HG02852 (cell line): ENCODE results near the gene CNTFR.

ENCODE experiments used
- ATAC-seq: cut with Tn5 transposase; IDR thresholded peaks from one replicate; pipeline ENCODE4 v1.9.1; 2021; ENCODE audit warnings: mild to moderate bottlenecking, moderate library complexity; ENCODE audit not compliant: unreplicated experiment

The CNTFR gene

DNA sequence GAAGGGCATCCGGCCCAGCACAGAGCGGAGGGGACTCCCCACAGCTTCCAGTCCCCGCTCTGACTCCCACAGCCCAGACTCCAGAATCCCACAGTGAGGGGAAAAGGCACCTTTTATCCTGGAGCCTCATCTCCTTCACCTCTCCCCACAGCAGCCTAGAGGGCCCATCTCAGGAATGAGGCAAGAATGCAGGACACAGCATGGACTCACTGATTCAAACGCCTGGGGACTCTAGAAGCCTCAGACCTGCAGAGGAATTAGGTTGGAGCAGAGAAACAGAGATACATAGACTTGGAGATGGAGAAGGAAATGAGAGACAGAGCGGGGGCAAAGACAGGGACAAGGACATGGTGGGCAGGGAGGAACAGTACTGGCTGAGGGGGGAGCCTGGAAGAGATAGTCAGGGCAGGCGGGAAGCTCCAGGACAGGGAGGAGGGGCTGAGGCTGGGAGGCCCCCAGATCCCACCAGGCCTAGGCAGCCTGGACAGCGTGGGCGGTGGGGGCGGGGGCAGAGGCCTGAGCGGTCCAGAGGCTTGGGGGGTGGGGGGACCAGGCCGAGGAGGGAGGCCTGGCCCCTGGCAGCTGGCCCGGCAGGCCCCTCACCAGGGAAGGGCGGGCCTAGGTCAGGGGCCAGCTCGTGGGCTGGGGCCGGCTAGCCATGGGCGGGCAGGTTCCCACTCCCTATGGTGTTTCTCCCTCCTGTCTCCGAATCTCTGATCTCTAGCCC lies 15.8 kb downstream of the CNTFR start:
- no peak for ATAC-seq

DNA sequence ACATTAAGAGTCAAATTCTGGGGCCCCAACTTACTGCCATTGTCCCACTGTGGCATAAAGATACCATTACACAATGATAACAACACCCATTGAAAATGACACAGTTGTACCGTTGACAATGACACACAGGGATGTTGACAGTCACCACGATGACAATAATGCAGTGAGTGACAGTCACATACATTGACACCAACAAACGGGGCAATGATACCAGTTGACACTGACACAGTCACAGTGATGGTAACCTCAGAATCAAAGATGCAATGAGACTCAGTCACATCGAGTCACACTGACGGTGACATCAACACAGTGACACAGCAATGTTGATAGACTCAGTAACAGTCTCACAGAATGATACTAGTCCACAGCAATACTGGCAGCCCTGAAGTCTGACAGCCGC lies 16.9 kb downstream of the CNTFR start:
- ATAC-seq: no peak

DNA sequence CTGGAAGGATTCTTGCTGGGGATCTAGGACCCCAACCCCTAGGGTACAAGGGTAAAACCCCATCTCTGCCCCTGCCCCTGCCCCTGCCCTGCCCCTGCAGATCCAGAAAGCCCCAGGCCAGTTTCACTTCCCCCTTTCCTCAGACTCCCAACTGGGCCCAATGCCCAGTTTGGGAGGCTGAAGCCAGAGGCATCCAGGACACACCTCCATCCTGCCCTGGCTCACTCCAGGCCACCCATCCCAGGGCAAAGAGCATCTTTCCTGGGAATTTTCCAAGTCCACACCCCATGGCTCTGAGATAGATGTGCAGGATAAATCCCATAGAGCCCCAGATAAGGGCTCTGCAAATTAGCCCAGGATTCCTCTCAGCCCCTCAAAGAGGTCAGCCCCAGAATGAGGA lies 17.4 kb downstream of the CNTFR start:
- no peak for ATAC-seq

DNA sequence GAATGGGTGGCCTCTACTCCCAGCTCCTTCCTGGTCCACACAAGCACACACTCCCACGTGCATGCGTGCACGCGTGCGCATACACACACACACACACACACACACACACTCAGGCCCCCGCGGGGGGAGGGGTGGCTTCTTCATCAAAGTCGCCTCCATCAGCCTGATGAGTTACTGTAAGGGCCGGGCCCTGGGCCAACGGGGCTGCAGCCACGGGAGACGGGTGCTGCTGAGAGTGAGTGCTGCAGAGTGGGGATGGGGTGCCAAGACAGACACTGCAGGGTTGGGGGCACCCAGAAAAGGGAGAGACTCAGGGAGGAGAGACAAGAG lies 18.1 kb downstream of the CNTFR start:
- ATAC-seq: no peak

DNA sequence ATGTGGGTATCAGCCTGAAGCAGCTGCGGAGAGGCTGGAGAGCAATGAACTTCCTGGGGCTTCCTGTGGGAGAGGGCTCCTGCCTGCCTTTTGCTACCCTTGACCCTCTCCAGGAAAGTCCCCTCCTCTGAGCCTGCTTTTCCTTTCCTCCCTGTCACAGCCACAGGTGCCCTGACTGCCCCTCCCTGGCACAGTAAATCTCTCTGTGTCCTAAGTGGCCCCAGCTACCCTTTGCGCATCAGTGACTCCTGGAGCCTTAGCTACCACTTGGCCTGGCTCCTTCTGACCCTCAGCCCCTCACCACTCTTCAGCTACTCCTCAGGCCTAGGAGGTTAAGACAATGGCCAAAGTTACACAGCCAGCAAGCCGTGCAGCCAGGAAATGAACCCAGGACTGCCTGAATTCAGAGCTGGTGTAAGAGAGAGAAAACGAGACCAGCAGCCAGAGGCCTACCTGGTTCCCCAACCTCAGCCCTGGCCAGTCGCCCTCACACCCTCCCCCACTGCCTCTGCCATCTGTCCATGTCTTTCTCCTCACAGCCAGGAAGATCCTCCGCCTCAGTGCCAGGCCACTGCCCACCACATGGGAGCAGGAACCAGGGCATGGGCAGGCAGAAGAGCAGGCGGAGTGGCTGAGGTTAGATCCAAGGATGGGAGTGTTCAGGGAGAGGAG lies 18.6 kb downstream of the CNTFR start:
- no peak for ATAC-seq

DNA sequence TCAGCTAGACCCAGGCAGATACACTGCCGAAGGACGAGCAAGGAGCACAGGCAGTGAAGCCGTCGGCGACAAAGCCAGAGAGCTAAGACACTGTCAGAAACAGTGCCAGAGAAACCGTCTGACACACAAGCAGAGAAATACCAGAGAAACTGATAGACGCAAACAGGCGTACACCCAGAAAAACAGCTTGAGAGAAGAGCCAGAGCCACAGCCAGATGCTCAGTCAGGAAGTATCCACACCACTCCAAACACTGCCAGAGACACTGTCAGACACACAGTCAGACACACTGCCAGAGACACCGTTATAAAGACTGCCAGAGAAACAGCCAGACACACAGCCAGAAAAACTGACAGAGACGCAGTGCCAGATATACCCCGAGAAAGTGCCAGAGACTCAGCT lies 19.1 kb downstream of the CNTFR start:
- no peak for ATAC-seq

DNA sequence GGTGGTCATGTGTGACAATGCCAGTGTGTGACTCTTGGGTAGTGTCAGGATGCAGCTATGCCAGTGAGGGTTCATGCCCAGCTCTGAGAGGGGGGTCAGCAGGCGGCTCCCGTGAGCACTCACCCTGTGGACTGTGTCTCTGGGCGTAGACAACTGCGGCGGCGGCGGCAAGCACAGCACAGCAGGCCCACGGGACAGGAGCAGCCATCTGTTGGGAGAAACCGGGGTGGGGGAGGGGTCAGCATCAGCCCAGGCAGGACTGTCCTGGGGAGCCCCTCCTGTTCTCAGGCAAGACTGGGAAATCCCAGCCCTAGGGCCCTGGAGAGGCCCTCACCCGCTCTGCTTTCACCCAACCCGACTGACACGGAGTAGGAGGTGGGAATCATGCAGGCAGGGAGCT lies 20.8 kb downstream of the CNTFR start:
- ATAC-seq: no peak

DNA sequence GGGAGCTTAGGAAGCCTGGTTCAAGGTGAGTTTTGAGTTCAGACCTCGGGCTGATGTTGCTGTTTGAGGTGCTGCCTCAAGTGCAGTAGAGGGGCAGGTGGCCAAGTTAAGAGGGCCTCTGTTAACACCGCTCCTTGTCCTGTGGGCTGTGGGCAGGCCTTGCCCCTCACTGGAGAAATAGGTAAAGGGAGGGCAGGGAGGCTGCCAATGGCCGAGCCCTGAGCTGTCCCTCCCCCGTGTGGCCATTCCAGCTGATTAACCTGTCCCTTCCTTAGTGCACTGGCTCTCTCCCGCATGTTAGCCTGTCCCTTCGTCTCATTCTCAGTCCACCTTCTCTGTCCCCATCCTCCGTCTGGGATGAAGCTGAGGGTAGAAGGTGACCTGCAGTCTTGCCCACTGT lies 21.4 kb downstream of the CNTFR start:
- no peak for ATAC-seq

DNA sequence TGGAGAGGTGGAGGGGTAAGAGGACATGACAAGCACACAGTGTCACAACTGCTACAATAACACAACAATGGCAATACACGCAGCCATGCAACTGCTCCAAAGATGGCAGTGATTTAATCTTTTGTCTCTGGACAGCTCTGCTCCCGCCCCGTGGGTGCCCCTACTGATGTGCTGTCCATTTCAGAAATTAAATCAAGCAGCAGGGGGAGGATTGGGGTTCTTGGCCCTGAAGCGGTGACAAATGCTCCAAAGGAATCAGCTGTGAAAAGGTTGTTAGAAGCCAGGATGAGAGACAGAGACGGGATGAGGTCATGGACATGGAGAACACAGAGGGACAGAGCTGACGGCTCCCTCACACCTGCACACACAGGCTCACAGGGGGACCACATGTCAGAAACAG lies 22.6 kb downstream of the CNTFR start:
- ATAC-seq: no peak

DNA sequence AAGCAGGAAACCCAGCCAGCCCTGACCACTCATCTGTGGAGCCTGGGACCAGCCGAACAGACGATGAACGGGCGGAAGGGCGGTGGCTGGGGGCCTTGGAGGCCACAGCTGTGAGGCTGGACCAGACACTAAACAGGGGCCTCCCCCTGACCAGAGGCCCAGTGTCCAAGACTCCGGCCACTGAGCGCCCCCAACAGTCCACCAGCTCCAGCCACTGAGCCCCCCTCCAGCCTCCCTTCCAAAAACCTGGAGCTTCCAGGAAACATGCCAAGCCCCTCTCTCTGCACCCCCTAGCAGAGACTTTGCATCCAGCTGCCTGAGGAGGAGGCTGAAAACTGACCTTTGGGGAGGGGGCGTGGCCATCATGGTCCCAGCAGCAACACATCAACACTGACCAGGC lies 23.2 kb downstream of the CNTFR start:
- no peak for ATAC-seq

DNA sequence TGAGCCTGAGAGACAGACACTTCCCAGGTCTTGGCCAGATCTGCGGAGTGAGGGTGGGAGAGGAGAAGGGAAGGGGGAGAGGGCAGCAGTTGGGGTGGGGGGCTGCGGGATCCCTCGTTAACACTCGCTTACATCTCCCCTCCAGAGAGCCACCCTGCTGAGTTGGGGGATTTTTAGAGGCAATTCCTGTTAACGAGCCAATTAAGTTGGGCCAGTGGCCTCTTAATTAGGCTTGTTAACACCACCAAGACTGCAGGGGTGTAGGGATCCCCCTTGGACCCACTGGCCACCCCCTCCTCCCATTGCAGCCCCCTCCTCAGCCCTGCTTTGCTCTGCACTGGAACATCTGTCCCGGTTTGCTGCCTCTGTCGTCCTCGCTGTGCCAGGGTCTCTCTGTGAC lies 23.7 kb downstream of the CNTFR start:
- ATAC-seq: no peak

DNA sequence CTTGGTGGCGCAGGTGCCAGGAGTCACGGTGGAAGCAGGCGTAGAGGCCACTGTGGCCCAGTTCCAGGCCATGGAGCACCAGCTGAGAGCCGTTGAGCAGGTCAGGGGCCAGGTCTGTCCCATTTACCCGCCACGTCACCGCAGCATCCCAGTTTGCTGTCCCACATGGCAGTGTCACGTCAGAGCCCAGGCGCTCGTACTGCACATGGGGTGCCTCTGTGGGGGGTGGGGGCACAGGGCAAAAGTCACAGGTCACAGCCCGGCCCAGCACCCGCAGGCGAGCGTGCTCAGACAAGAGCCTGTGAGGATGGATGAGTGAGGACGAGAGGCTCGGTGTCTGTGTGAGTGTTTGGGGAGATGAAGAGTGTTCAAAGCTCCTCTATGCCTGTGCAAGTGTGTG lies 24.9 kb downstream of the CNTFR start:
- ATAC-seq: no peak

DNA sequence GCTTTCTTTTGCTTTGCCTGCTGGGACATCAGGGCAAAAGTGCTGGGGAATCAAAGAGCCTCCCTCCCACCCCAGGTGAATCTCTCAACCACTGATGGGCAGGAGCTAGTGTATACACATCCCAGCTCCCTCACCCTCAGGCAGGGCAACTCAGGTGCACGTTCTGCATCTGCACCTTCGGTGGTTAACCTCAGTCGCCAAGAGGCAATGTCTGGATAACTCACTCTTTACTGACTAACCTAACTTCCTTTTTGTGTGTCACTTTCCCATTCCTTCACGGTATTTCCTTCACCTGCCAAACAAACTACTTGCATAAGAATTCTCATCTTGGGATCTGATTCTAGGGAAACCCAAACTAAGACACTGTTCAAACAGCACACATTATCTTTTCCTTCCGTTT lies 26.3 kb downstream of the CNTFR start:
- no peak for ATAC-seq

DNA sequence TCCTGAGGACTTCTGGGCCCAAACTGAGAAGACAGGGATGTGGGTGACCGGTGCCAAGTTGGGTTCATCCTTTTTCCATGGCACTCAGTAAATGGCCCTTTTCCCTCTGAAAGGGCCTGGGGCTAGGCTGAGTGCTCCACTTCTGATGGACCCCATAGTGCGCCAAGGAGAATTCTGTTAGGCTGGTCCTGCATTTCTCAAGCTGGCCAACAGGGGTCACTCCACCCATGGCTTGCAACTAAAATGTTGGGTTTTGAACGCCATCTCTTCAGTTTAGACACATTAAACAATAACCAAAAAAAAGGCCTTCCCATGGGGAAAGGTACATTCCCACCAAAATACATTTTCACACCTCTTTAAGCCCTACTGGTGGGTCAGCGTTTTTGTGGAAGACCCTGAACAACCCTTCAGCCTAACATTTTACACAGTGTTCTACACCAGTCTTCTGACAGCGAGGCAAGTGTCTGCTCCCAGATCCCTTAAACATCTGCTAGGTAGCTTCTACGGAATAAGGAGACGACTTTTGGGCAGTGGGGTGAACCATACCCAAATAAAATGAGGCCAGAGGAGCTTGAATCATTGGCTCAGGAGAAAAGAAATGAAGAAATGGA lies 27.3 kb downstream of the CNTFR start:
- ATAC-seq: no peak

DNA sequence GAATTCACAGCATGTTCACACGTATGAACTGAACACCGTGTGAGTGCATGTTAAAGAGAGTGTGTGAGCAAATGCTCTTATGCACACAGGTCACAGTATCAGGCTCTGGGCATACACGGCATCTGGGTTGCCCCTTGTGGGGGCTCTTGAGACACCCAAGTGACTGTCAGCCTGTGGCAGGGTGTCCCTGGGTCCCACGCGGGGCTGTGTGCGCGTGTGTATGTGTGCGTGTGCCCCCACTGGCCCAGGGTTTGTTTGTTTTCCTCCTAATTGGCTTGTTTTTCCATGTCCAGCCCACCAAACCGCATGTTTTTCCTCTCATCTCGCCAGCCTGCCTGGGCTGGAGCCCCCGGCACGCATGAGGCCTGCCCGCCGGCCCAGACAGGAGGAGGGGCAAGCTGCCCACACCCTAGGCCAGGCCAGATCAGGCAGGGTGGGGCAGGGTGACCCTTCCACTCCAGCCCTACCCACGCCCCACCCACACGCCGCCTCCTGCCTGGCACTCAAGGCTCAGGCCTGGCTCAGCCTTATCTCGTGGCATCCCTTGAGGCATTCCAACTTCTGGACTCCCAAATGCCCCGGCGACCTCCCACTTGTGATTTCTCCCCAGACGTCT lies 28.8 kb downstream of the CNTFR start:
- ATAC-seq: no peak

DNA sequence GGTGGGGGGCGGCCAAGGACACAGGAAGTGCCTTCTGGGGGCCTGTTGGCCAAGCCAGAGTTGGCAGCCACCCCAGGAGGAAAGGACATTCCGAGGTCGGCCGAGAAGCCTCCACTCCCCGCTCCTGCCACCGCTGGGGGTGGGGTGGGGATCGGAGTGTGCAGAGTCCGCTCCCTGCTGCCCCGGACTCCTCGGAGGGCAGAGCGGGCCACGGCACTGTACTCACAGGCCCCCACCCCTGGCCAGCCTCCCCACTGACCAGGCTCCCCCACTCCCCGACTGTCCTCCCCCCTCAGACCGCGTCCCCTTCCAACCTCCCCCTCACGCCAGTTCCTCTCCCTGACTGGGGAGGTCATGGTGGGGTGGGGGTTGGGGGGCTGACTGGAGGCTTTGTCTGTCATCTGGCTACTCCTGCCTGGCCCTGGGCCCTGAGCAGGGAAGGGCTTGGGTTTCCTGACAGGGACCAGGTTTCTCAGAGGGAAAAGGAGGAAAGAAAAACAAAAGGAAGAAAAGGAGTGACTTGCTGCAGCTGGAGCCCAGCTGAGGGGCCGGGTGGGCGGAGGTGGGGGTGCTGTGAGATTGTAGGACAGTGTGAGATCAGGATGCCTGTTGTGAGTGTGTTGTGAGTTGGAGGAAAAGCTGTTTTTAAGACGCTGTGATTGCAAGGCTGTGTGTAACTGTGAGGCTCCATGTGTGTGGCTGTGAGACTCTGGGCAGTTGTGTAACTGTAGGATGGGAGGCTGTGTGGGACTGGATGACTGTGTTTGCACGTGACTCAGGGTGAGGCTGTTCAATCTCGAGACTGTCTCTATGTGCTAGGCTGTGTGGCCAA lies 29.7 kb downstream of the CNTFR start:
- ATAC-seq: no peak

DNA sequence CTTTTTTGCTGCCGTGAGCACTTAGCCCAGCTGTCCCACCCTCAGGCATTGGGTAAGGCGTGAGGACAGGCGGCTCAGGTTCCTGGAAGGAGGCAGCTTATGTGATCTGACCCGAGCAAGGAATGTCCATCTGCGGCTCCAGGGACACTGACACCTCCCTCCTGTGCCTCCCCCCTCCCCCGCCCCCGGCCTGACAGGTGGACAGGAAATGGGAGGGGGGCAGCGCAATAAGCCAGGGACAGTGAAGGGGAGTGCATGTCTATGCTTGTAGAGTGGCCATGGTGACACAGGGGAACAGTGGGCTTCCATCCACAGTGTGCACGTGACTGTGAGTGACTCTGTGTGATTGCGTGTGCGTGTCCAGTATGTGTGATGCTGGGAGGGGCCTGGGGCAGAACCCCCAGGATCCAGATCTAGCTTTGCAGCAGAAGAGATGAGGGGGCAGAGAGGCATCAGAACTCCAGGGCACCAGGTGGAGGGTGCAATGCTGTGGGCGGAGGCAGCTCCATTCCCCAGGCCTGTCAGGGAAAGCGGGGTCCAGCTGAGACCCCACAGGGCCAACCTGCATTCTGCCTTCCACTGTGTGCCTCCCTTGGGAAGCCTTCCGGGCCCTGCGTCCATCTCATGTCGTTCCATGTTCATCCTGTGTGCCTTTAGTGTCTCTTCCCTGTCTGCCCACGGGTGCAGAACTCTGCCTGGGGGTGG lies 30.5 kb downstream of the CNTFR start:
- ATAC-seq: no peak

DNA sequence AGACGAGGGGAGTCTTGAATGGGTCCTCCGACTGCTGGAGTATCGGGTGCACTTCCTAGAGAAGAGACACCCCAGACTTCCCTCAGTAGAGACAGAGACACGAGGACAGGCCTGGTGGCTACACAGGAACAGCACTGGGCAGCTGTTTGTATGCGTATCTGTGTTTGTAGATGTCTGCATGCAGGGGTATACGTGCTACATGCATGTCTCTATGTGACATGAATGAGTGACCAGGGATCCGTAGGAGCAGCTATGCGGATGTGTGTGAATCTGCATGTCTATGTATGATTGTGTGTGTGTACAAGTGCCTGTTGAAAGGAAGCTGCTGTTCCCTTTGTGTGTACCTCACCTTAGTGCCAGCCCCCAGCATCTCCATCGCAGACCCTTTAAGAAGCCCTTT lies 31.2 kb downstream of the CNTFR start:
- no peak for ATAC-seq

DNA sequence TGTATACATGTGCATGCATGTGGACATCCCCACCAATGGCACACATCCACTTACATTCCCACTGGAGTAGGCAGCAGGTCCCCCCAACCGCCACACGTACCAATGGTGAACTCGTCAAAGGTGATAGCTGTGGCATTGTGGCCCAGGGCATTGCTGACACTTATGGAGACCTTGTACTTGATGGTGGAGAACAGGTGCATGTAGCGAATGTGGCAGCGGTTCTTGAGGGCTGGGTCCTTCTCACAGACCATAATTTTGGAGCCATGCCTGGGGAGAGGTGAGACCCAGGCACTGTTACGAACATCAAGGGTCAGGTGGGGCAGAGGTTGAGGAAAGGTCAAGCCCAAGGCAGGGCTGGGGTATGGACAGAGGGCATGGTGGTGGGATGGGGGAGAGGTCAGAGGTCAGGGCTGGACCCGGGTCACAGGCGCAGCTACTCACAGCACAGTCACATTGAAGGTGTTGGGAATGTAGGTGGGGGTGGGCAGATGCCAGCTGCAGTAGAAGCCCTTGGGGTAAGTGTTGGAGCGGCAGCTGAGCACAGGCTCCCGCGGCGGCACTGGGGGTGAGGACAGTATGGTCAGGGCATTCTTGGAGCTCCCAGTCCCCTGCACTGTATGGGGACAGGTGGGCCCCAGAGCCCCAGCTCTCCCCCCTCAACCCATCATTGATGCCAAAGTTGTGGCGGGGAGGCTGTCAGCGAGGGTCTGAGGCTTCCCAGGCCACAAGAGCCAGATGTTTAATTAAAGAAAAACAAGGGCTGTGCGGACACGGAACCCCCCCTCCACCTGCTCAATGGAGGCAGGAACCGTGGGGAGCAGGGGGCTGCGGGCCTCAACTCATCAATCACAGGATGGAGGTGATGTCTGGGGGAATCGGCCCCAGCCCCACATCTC lies 31.9 kb downstream of the CNTFR start:
- ATAC-seq: no peak

DNA sequence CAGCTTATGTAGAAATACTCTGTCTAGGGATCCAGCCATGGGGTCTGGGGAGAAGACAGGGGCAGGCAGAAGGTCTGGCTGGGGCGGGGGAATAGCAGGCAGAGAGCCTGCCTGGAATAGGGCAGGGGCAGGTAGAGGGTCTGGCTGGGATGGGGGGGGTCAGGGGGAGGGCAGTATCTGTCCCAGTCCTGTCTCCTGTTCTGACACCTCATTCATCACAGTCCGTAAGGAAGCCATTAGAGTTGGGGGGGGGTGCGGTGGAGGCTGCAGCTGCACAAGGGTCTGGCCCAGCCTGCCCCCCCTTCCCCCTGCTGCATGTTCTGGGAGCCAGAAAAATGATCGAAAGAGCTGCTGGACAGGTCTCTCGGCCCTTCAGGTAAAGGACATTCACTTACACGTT lies 32.6 kb downstream of the CNTFR start:
- no peak for ATAC-seq
